ENCODE results near the gene WWOX. TPM values are rescaled to one million over a fixed set of nuclear protein-coding genes. Genes with fewer than 3 reads are reported as not detected.

Gene WWOX
- total and polyA plus RNA-seq, 2 of the 4 experiments (the other 2 are of a cell fraction): 2.7 to 5.4 TPM

DNA sequence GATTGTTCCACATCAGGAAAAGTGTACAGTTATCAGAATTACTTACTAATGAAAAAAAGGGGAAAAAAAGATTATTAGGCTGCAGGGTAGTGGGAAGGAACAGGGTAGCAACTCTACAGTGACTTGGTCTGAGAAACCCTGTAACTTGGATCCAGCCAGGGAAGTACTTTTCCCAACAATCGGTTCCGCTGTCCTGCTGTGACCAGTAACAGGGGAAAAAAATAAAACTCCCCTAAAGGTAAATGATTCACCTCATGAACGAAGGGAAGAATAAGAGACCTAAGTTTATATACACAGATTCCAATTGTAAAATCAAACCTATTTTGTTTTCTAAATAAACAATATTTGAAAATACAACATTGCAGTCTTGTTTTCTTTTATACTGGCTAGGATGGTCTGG lies 189.9 kb downstream of the WWOX start:
- DNase-seq: no peak
- CTCF ChIA-PET: no interaction called here
- dilution Hi-C loops (cut with HindIII; ENCODE audit: low sequenced_read_pairs, unreplicated experiment): no loop called here

More for the DNA sequence above, 189.9 kb downstream of the WWOX start:
- no peaks in the 10 kb centered on the region for H3K27me3 ChIP-seq (ENCODE audit: control insufficient read depth, insufficient read depth, low read length)
- no peak overlapping the region for H2AFZ ChIP-seq (replicated peaks; ENCODE audit: low read length, poor library complexity)
- no peak overlapping the region for H4K5ac ChIP-seq (ENCODE audit: low read depth, low read length)
- H2BK15ac ChIP-seq (ENCODE audit: low read depth, low read length): no peak overlapping the region
- no peaks in the 10 kb centered on the region for H3K36me3 ChIP-seq (ENCODE audit: control insufficient read depth, insufficient read depth, low read length)
- no peak overlapping the region for H3K4ac ChIP-seq (ENCODE audit: low read depth, low read length)
- peaks cover 9% of the 10 kb centered on the region for H3K9me3 ChIP-seq (ENCODE audit: control insufficient read depth, insufficient read depth, low read length)
- H3K23ac ChIP-seq (ENCODE audit: low read depth, low read length): no peak overlapping the region
- in situ Hi-C loops (cut with MboI; ENCODE audit: low sequenced_read_pairs): no loop called here
- no TSS peak for BruUV-seq (replicated peaks)
- ATAC-seq (ENCODE audit: low read depth): no peak
- no peaks in the 10 kb centered on the region for H4K20me1 ChIP-seq (ENCODE audit: insufficient read depth, low read length)
- no peaks in the 10 kb centered on the region for H3K79me1 ChIP-seq (ENCODE audit: low read depth in 1 of 2, low read length in 2 of 2)
- no peak overlapping the region for H2BK5ac ChIP-seq (ENCODE audit: low read depth, low read length, poor library complexity, severe bottlenecking)
- no CpG with 5 or more reads among the region's 3 CpGs for WGBS, 2 experiments (ENCODE audit: extremely low coverage in 2 of 2, insufficient read length in 1 of 2)
- no peak overlapping the region for H4K91ac ChIP-seq (ENCODE audit: insufficient read depth, low read depth, low read length)
- TF ChIP-seq, protein P1, sequence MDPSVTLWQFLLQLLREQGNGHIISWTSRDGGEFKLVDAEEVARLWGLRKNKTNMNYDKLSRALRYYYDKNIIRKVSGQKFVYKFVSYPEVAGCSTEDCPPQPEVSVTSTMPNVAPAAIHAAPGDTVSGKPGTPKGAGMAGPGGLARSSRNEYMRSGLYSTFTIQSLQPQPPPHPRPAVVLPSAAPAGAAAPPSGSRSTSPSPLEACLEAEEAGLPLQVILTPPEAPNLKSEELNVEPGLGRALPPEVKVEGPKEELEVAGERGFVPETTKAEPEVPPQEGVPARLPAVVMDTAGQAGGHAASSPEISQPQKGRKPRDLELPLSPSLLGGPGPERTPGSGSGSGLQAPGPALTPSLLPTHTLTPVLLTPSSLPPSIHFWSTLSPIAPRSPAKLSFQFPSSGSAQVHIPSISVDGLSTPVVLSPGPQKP (IDR thresholded peaks at IDR 0.05; ENCODE audit: borderline replicate concordance, low read depth, low read length): no peak
- TF ChIP-seq CEBPB (IDR thresholded peaks at IDR 0.05; ENCODE audit: low read depth, low read length): no peak
- no peak for TF ChIP-seq NFE2L2 (IDR thresholded peaks at IDR 0.05; ENCODE audit: low read depth, low read length)
- no peak for TF ChIP-seq BHLHE40 (IDR thresholded peaks at IDR 0.05; ENCODE audit: low read depth, low read length)
- TF ChIP-seq MAFK (IDR thresholded peaks at IDR 0.05; ENCODE audit: low read depth, low read length): no peak
- no peak for TF ChIP-seq CHD1 (IDR thresholded peaks at IDR 0.05; ENCODE audit: low read depth, low read length)
- TF ChIP-seq, protein P2, sequence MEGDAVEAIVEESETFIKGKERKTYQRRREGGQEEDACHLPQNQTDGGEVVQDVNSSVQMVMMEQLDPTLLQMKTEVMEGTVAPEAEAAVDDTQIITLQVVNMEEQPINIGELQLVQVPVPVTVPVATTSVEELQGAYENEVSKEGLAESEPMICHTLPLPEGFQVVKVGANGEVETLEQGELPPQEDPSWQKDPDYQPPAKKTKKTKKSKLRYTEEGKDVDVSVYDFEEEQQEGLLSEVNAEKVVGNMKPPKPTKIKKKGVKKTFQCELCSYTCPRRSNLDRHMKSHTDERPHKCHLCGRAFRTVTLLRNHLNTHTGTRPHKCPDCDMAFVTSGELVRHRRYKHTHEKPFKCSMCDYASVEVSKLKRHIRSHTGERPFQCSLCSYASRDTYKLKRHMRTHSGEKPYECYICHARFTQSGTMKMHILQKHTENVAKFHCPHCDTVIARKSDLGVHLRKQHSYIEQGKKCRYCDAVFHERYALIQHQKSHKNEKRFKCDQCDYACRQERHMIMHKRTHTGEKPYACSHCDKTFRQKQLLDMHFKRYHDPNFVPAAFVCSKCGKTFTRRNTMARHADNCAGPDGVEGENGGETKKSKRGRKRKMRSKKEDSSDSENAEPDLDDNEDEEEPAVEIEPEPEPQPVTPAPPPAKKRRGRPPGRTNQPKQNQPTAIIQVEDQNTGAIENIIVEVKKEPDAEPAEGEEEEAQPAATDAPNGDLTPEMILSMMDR (conservative IDR thresholded peaks at IDR 0.05; ENCODE audit: low read depth, low read length): no peak
- TF ChIP-seq SMC3 (IDR thresholded peaks at IDR 0.05; ENCODE audit: low read depth, low read length): no peak
- no peak for TF ChIP-seq RFX5 (IDR thresholded peaks at IDR 0.05; ENCODE audit: low read depth, low read length)
- no peak for TF ChIP-seq FOS (IDR thresholded peaks at IDR 0.05; ENCODE audit: low read depth, low read length)
- TF ChIP-seq RAD21 (IDR thresholded peaks at IDR 0.05; ENCODE audit: low read length): no peak
- TF ChIP-seq RCOR1 (IDR thresholded peaks at IDR 0.05; ENCODE audit: insufficient replicate concordance, low read length): no peak
- TF ChIP-seq POLR2A (IDR thresholded peaks at IDR 0.05; ENCODE audit: low read depth, low read length): no peak
- TF ChIP-seq MAZ (IDR thresholded peaks at IDR 0.05; ENCODE audit: borderline replicate concordance, low read depth, low read length): no peak
- no peak for TF ChIP-seq MXI1 (IDR thresholded peaks at IDR 0.05; ENCODE audit: borderline replicate concordance, low read depth, low read length)
- no peak for TF ChIP-seq USF2 (IDR thresholded peaks at IDR 0.05; ENCODE audit: low read depth, low read length)
- H3K18ac ChIP-seq (ENCODE audit: low read depth, low read length): no peak overlapping the region
- no peak overlapping the region for H3K9ac ChIP-seq (ENCODE audit: low read depth, low read length)
- H3K4me3 ChIP-seq (ENCODE audit: insufficient read depth, low read depth, low read length): no peak overlapping the region
- H2AK5ac ChIP-seq (ENCODE audit: low read depth, low read length): no peak overlapping the region
- no peak overlapping the region for H2AK9ac ChIP-seq (replicated peaks; ENCODE audit: low read depth, low read length, poor library complexity)
- H2BK20ac ChIP-seq (ENCODE audit: low read depth, low read length): no peak overlapping the region
- no peak overlapping the region for H3K14ac ChIP-seq (replicated peaks; ENCODE audit: low read depth, low read length)
- no peaks in the 10 kb centered on the region for H3K4me1 ChIP-seq (ENCODE audit: control insufficient read depth, insufficient read depth, low read length)
- no peak overlapping the region for H2BK120ac ChIP-seq (ENCODE audit: low read depth, low read length)
- no peak overlapping the region for H3K56ac ChIP-seq (ENCODE audit: extremely low read depth, insufficient read depth, low read length)
- POLR2A ChIA-PET (ENCODE audit: unreplicated experiment): no interaction called here
- intact Hi-C loops (cut with micrococcal nuclease): no loop called here
- no peaks in the 10 kb centered on the region for H3K9me1 ChIP-seq (ENCODE audit: insufficient read depth, low read length)
- H3K4me2 ChIP-seq (ENCODE audit: low read depth, low read length): no peak overlapping the region
- H4K8ac ChIP-seq (ENCODE audit: low read depth in 2 of 2, low read length in 2 of 2): no peak overlapping the region
- H3K27ac ChIP-seq (ENCODE audit: insufficient read depth, low read length): no peak overlapping the region
